DMS 273 (cell line): ENCODE data around the gene OSBPL10.
A peak's percentile ranks its signal among the peaks of the same experiment; 100 is the strongest.

Experiments
- DNase-seq: peaks from one replicate; lab custom pipeline; 2025; ENCODE audit not compliant: unreplicated experiment; lab: John Stamatoyannopoulos, UW

Gene OSBPL10

GRCh38 chr3:31673950-31674349 lies 307.1 kb downstream of the OSBPL10 start:
- no peak for DNase-seq

- peak; percentile 1 for DNase-seq
Observed at GRCh38 chr3:31671976-31672375, 309.1 kb downstream of the OSBPL10 start.

- no peak for DNase-seq
Observed at GRCh38 chr3:31671451-31671850, 309.6 kb downstream of the OSBPL10 start.

- no peak for DNase-seq
Observed at GRCh38 chr3:31670722-31671121, 310.3 kb downstream of the OSBPL10 start.

GRCh38 chr3:31670136-31670535 lies 310.9 kb downstream of the OSBPL10 start:
- DNase-seq: no peak

- DNase-seq: no peak
Observed at GRCh38 chr3:31668242-31668641, 312.8 kb downstream of the OSBPL10 start.

GRCh38 chr3:31667582-31667981 lies 313.5 kb downstream of the OSBPL10 start:
- DNase-seq: peak; percentile 2

GRCh38 chr3:31664031-31664430 lies 317.0 kb downstream of the OSBPL10 start:
- no peak for DNase-seq

- no peak for DNase-seq
Observed at GRCh38 chr3:31661993-31662670, 318.9 kb downstream of the OSBPL10 start.

- no peak for DNase-seq
Observed at GRCh38 chr3:31661286-31661685, 319.8 kb downstream of the OSBPL10 start.

GRCh38 chr3:31659246-31659645 lies 321.8 kb downstream of the OSBPL10 start:
- no peak for DNase-seq

GRCh38 chr3:31654998-31655397 lies 326.1 kb downstream of the OSBPL10 start:
- DNase-seq: no peak

GRCh38 chr3:31653464-31653863 lies 327.6 kb downstream of the OSBPL10 start:
- no peak for DNase-seq

GRCh38 chr3:31652296-31652695 lies 328.8 kb downstream of the OSBPL10 start:
- DNase-seq: no peak

- DNase-seq: no peak
Observed at GRCh38 chr3:31648286-31648968, 332.6 kb downstream of the OSBPL10 start.

GRCh38 chr3:31645256-31645655 lies 335.8 kb downstream of the OSBPL10 start:
- DNase-seq: no peak

- DNase-seq: no peak
Observed at GRCh38 chr3:31639828-31640227, 341.2 kb downstream of the OSBPL10 start.

GRCh38 chr3:31636694-31637442 lies 344.2 kb downstream of the OSBPL10 start:
- DNase-seq: no peak

GRCh38 chr3:31636049-31636448 lies 345.0 kb downstream of the OSBPL10 start:
- no peak for DNase-seq

GRCh38 chr3:31635545-31635944 lies 345.5 kb downstream of the OSBPL10 start:
- no peak for DNase-seq

GRCh38 chr3:31634476-31634875 lies 346.6 kb downstream of the OSBPL10 start:
- no peak for DNase-seq

- no peak for DNase-seq
Observed at GRCh38 chr3:31629054-31629453, 352.0 kb downstream of the OSBPL10 start.
